ENCODE measurements around the gene PEX14. TPM values are rescaled to one million over a fixed set of nuclear protein-coding genes. Genes with fewer than 3 reads are reported as not detected.

Gene PEX14
- total and polyA plus RNA-seq, 8 donors: 8.2 to 26.3 (median 12.6) TPM

GRCh38 chr1:10479296-10479695 lies 4.5 kb downstream of the PEX14 start:
- Histone ChIP-seq H3K27me3 (no peaks in the 10 kb centered on the region), H3K27ac (no peak overlapping the region), H3K4me3 (no peak overlapping the region), H3K36me3 (peaks cover 0 to 3% (median 0%) of the 10 kb centered on the region in 4 donors), H3K9me3 (no peaks in the 10 kb centered on the region), H3K4me1 (peaks cover 12 to 36% (median 28%) of the 10 kb centered on the region in 4 donors)
- DNase-seq: no peak
- TF ChIP-seq POLR2A (IDR thresholded peaks at IDR 0.05): no peak
- TF ChIP-seq CTCF (IDR thresholded peaks at IDR 0.05): no peak
- no peak for TF ChIP-seq POLR2AphosphoS5 (IDR thresholded peaks at IDR 0.05)
- TF ChIP-seq EP300 (IDR thresholded peaks at IDR 0.05): no peak
- intact Hi-C loops (cut with DNase I; ENCODE audit: low total_unique reads): no loop called here
- WGBS, 5 donors: 51 to 61% (median 57%) methylated on average over 8 of the region's 8 CpGs

- 84 to 92% (median 90%) methylated on average over 2 of the region's 2 CpGs for WGBS, 5 donors
- DNase-seq: no peak
- no peak overlapping the region for H3K4me3 ChIP-seq
- intact Hi-C loops (cut with DNase I; ENCODE audit: low total_unique reads): no loop called here
- no peaks in the 10 kb centered on the region for H3K27me3 ChIP-seq
- no peak overlapping the region for H3K27ac ChIP-seq
- TF ChIP-seq POLR2AphosphoS5 (IDR thresholded peaks at IDR 0.05) (no peak), EP300 (IDR thresholded peaks at IDR 0.05) (no peak), CTCF (IDR thresholded peaks at IDR 0.05) (no peak), POLR2A (IDR thresholded peaks at IDR 0.05) (no peak)
- peaks cover 10 to 27% (median 19%) of the 10 kb centered on the region in 4 donors for H3K4me1 ChIP-seq
- peaks cover 0 to 3% (median 0%) of the 10 kb centered on the region in 4 donors for H3K36me3 ChIP-seq
- no peaks in the 10 kb centered on the region for H3K9me3 ChIP-seq
Observed at GRCh38 chr1:10480614-10481013, 5.9 kb downstream of the PEX14 start.

- DNase-seq: no peak
- H3K27ac ChIP-seq: no peak overlapping the region
- TF ChIP-seq CTCF (IDR thresholded peaks at IDR 0.05) (no peak), POLR2A (IDR thresholded peaks at IDR 0.05) (no peak), POLR2AphosphoS5 (IDR thresholded peaks at IDR 0.05) (no peak), EP300 (IDR thresholded peaks at IDR 0.05) (no peak)
- H3K9me3 ChIP-seq: peaks cover 0 to 5% (median 0%) of the 10 kb centered on the region in 4 donors
- 76 to 91% (median 89%) methylated on average over 6 of the region's 6 CpGs for WGBS, 5 donors
- H3K27me3 ChIP-seq: no peaks in the 10 kb centered on the region
- H3K4me3 ChIP-seq: no peak overlapping the region
- intact Hi-C loops (cut with DNase I; ENCODE audit: low total_unique reads): no loop called here
- peaks cover 0 to 7% (median 3%) of the 10 kb centered on the region in 4 donors for H3K4me1 ChIP-seq
- peaks cover 0 to 9% (median 4%) of the 10 kb centered on the region in 4 donors for H3K36me3 ChIP-seq
Observed at GRCh38 chr1:10484521-10484920, 9.8 kb downstream of the PEX14 start.

- TF ChIP-seq POLR2AphosphoS5 (IDR thresholded peaks at IDR 0.05): no peak
- no peak for TF ChIP-seq POLR2A (IDR thresholded peaks at IDR 0.05)
- TF ChIP-seq EP300 (IDR thresholded peaks at IDR 0.05): no peak
- TF ChIP-seq CTCF (IDR thresholded peaks at IDR 0.05): no peak
- H3K4me3 ChIP-seq: no peak overlapping the region
- H3K27ac ChIP-seq: no peak overlapping the region
- peaks cover 2 to 18% (median 16%) of the 10 kb centered on the region in 4 donors for H3K4me1 ChIP-seq
- DNase-seq: no peak
- 13 to 41% (median 21%) methylated on average over 4 of the region's 4 CpGs for WGBS, 5 donors
- H3K27me3 ChIP-seq: no peaks in the 10 kb centered on the region
- peaks cover 0 to 8% (median 4%) of the 10 kb centered on the region in 4 donors for H3K36me3 ChIP-seq
- peaks cover 0 to 5% (median 0%) of the 10 kb centered on the region in 4 donors for H3K9me3 ChIP-seq
- intact Hi-C loops (cut with DNase I; ENCODE audit: low total_unique reads): loop anchor here (10.0 kb wide), 1 partner anchor 55 kb away; the partner anchor contains the start of gene CENPS
Observed at GRCh38 chr1:10489291-10490055, 14.7 kb downstream of the PEX14 start.
